ENCODE data around the gene IGF2R. TPM values are rescaled to one million over a fixed set of nuclear protein-coding genes. Genes with fewer than 3 reads are reported as not detected.
A peak's percentile ranks its signal among the peaks of the same experiment; 100 is the strongest.
"Not testable (repeated sequence)": the region's sequence is repeated elsewhere in the genome, so short reads cannot be mapped to it uniquely, and the experiment has no call there.

The IGF2R gene
- total RNA-seq, 2 donors from 2014 or later = 50.8 TPM

- Histone ChIP-seq H3K27me3 (no peaks in the 10 kb centered on the region), H3K27ac (no peak overlapping the region), H3K36me3 (replicated peaks in 1 of 2; ENCODE audit: insufficient read depth in 1 of 2, low read depth in 2 of 2) (no peaks in the 10 kb centered on the region), H3K9me3 (no peaks in the 10 kb centered on the region), H3K4me3 (no peak overlapping the region), H3K4me1 (peaks cover 6% of the 10 kb centered on the region)
- DNase-seq (no peak), ATAC-seq (no peak)
- intact Hi-C loops (cut with DNase I) = no loop called here
- WGBS, 2 donors = 68 to 79% methylated on average over 2 of the region's 2 CpGs
- TF ChIP-seq CTCF (IDR thresholded peaks at IDR 0.05) = no peak
- TF ChIP-seq POLR2A (IDR thresholded peaks at IDR 0.05) = no peak
Observed at GRCh38 chr6:159961528-159961927, 7.4 kb upstream of the IGF2R start.

- intact Hi-C loops (cut with DNase I) = no loop called here
- H3K9me3 ChIP-seq = no peaks in the 10 kb centered on the region
- no peak for DNase-seq
- no peak overlapping the region for H3K4me3 ChIP-seq
- ATAC-seq = no peak
- no peaks in the 10 kb centered on the region for H3K27me3 ChIP-seq
- peaks cover 8% of the 10 kb centered on the region for H3K4me1 ChIP-seq
- no peaks in the 10 kb centered on the region for H3K36me3 ChIP-seq (replicated peaks in 1 of 2; ENCODE audit: insufficient read depth in 1 of 2, low read depth in 2 of 2)
- no peak overlapping the region for H3K27ac ChIP-seq
- TF ChIP-seq CTCF (IDR thresholded peaks at IDR 0.05) (no peak), POLR2A (IDR thresholded peaks at IDR 0.05) (no peak)
- 49 to 50% methylated on average over 3 of the region's 3 CpGs for WGBS, 2 donors
Observed at GRCh38 chr6:159963111-159963510, 5.8 kb upstream of the IGF2R start.

- intact Hi-C loops (cut with DNase I) = no loop called here
- H3K27me3 ChIP-seq = no peaks in the 10 kb centered on the region
- no peak for ATAC-seq
Observed at GRCh38 chr6:159964046-159964445, 4.8 kb upstream of the IGF2R start.

GRCh38 chr6:159966339-159966738 lies 2.5 kb upstream of the IGF2R start:
- Histone ChIP-seq H3K36me3 (replicated peaks in 1 of 2; ENCODE audit: insufficient read depth in 1 of 2, low read depth in 2 of 2) (no peaks in the 10 kb centered on the region), H3K4me1 (peaks cover 23% of the 10 kb centered on the region), H3K9me3 (no peaks in the 10 kb centered on the region), H3K4me3 (no peak overlapping the region), H3K27ac (no peak overlapping the region), H3K27me3 (no peaks in the 10 kb centered on the region)
- TF ChIP-seq POLR2A (IDR thresholded peaks at IDR 0.05) (no peak), CTCF (IDR thresholded peaks at IDR 0.05) (peak in 1 of 7 experiments; percentile 31)
- WGBS, 2 donors = 43 to 49% methylated on average over 4 of the region's 4 CpGs
- intact Hi-C loops (cut with DNase I) = no loop called here
- no peak for DNase-seq
- ATAC-seq = no peak

More at GRCh38 chr6:159964046-159964445, 4.8 kb upstream of the IGF2R start:
- WGBS, 2 donors = 92 to 94% methylated on average over 2 of the region's 2 CpGs
- Histone ChIP-seq H3K27ac (no peak overlapping the region), H3K4me3 (no peak overlapping the region), H3K36me3 (replicated peaks in 1 of 2; ENCODE audit: insufficient read depth in 1 of 2, low read depth in 2 of 2) (no peaks in the 10 kb centered on the region), H3K4me1 (peaks cover 8% of the 10 kb centered on the region), H3K9me3 (no peaks in the 10 kb centered on the region)
- no peak for DNase-seq
- TF ChIP-seq CTCF (IDR thresholded peaks at IDR 0.05) (no peak), POLR2A (IDR thresholded peaks at IDR 0.05) (no peak)

GRCh38 chr6:159966981-159967380 lies 1.9 kb upstream of the IGF2R start:
- H3K9me3 ChIP-seq = no peaks in the 10 kb centered on the region
- intact Hi-C loops (cut with DNase I) = no loop called here
- no peaks in the 10 kb centered on the region for H3K27me3 ChIP-seq
- ATAC-seq (no peak), DNase-seq (no peak)
- H3K27ac ChIP-seq = no peak overlapping the region
- H3K4me3 ChIP-seq = no peak overlapping the region
- H3K36me3 ChIP-seq (replicated peaks in 1 of 2; ENCODE audit: insufficient read depth in 1 of 2, low read depth in 2 of 2) = no peaks in the 10 kb centered on the region
- no peak for TF ChIP-seq CTCF (IDR thresholded peaks at IDR 0.05)
- TF ChIP-seq POLR2A (IDR thresholded peaks at IDR 0.05) = no peak
- H3K4me1 ChIP-seq = peaks cover 28% of the 10 kb centered on the region
- WGBS, 2 donors = 59 to 71% methylated on average over 3 of the region's 3 CpGs

- H3K4me3 ChIP-seq; ATAC-seq; H3K27me3 ChIP-seq; DNase-seq; H3K36me3 ChIP-seq (replicated peaks in 1 of 2; ENCODE audit: insufficient read depth in 1 of 2, low read depth in 2 of 2); H3K27ac ChIP-seq; intact Hi-C loops (cut with DNase I); H3K9me3 ChIP-seq: not testable (repeated sequence)
- H3K4me1 ChIP-seq = peaks cover 34% of the 10 kb centered on the region
- 86 to 92% methylated on average over 16 to 17 of the region's 17 CpGs for WGBS, 2 donors
Observed at GRCh38 chr6:159967621-159968020, 1.3 kb upstream of the IGF2R start.
